ENCODE measurements around the gene EAPP.
"Not testable (repeated sequence)": the region's sequence is repeated elsewhere in the genome, so short reads cannot be mapped to it uniquely, and the experiment has no call there.

The EAPP gene

GRCh38 chr14:34505124-34505491, 34.4 kb downstream of the EAPP start:
- H3K4me1 Mint-ChIP-seq, H3K36me3 Mint-ChIP-seq, H3K27me3 Mint-ChIP-seq, ATAC-seq, H3K4me3 Mint-ChIP-seq, H3K9me3 Mint-ChIP-seq, H3K27ac Mint-ChIP-seq: not testable (repeated sequence)

GRCh38 chr14:34504027-34504426, 35.5 kb downstream of the EAPP start:
- H3K27ac Mint-ChIP-seq, H3K9me3 Mint-ChIP-seq, H3K4me3 Mint-ChIP-seq, H3K4me1 Mint-ChIP-seq, ATAC-seq, H3K27me3 Mint-ChIP-seq, H3K36me3 Mint-ChIP-seq: not testable (repeated sequence)

- no peaks in the 10 kb centered on the region for H3K36me3 Mint-ChIP-seq
- H3K27me3 Mint-ChIP-seq, result no peaks in the 10 kb centered on the region
- ATAC-seq, result no peak
- no peaks in the 10 kb centered on the region for H3K4me1 Mint-ChIP-seq
- no peaks in the 10 kb centered on the region for H3K9me3 Mint-ChIP-seq
- no peak overlapping the region for H3K27ac Mint-ChIP-seq
- H3K4me3 Mint-ChIP-seq, result no peak overlapping the region
These were observed 36.8 kb downstream of the EAPP start for GRCh38 chr14:34502545-34503225.

- no peaks in the 10 kb centered on the region for H3K36me3 Mint-ChIP-seq
- no peak overlapping the region for H3K27ac Mint-ChIP-seq
- no peaks in the 10 kb centered on the region for H3K27me3 Mint-ChIP-seq
- H3K4me1 Mint-ChIP-seq, result no peaks in the 10 kb centered on the region
- H3K4me3 Mint-ChIP-seq, result no peak overlapping the region
- ATAC-seq, result no peak
- no peaks in the 10 kb centered on the region for H3K9me3 Mint-ChIP-seq
These were observed 37.5 kb downstream of the EAPP start for GRCh38 chr14:34502001-34502400.

GRCh38 chr14:34501004-34501580, 38.4 kb downstream of the EAPP start:
- H3K4me3 Mint-ChIP-seq, result no peak overlapping the region
- H3K27ac Mint-ChIP-seq, result no peak overlapping the region
- no peak for ATAC-seq

GRCh38 chr14:34498684-34499412, 40.7 kb downstream of the EAPP start:
- Mint-ChIP-seq H3K9me3 (no peaks in the 10 kb centered on the region), H3K27ac (no peak overlapping the region), H3K4me3 (no peak overlapping the region), H3K27me3 (no peaks in the 10 kb centered on the region), H3K36me3 (no peaks in the 10 kb centered on the region), H3K4me1 (no peaks in the 10 kb centered on the region)
- ATAC-seq, result no peak

More at GRCh38 chr14:34501004-34501580, 38.4 kb downstream of the EAPP start:
- Mint-ChIP-seq H3K9me3 (no peaks in the 10 kb centered on the region), H3K4me1 (no peaks in the 10 kb centered on the region), H3K36me3 (no peaks in the 10 kb centered on the region), H3K27me3 (no peaks in the 10 kb centered on the region)

- Mint-ChIP-seq H3K27me3 (no peaks in the 10 kb centered on the region), H3K4me1 (no peaks in the 10 kb centered on the region), H3K27ac (no peak overlapping the region), H3K36me3 (no peaks in the 10 kb centered on the region), H3K4me3 (no peak overlapping the region), H3K9me3 (no peaks in the 10 kb centered on the region)
- no peak for ATAC-seq
These were observed 42.6 kb downstream of the EAPP start for GRCh38 chr14:34496679-34497513.

GRCh38 chr14:34496007-34496678, 43.4 kb downstream of the EAPP start:
- H3K27ac Mint-ChIP-seq, result no peak overlapping the region
- no peak for ATAC-seq
- H3K4me1 Mint-ChIP-seq, result no peaks in the 10 kb centered on the region
- H3K27me3 Mint-ChIP-seq, result peaks cover 6% of the 10 kb centered on the region
- no peak overlapping the region for H3K4me3 Mint-ChIP-seq
- no peaks in the 10 kb centered on the region for H3K9me3 Mint-ChIP-seq
- H3K36me3 Mint-ChIP-seq, result no peaks in the 10 kb centered on the region

- no peaks in the 10 kb centered on the region for H3K4me1 Mint-ChIP-seq
- H3K36me3 Mint-ChIP-seq, result no peaks in the 10 kb centered on the region
- H3K4me3 Mint-ChIP-seq, result no peak overlapping the region
- no peak overlapping the region for H3K27ac Mint-ChIP-seq
- ATAC-seq, result no peak
- H3K27me3 Mint-ChIP-seq, result peaks cover 10% of the 10 kb centered on the region
- H3K9me3 Mint-ChIP-seq, result no peaks in the 10 kb centered on the region
These were observed 50.2 kb downstream of the EAPP start for GRCh38 chr14:34489324-34489723.

- Mint-ChIP-seq H3K4me1 (no peaks in the 10 kb centered on the region), H3K36me3 (no peaks in the 10 kb centered on the region), H3K27me3 (peaks cover 10% of the 10 kb centered on the region), H3K27ac (no peak overlapping the region), H3K9me3 (no peaks in the 10 kb centered on the region), H3K4me3 (no peak overlapping the region)
- ATAC-seq, result no peak
These were observed 51.0 kb downstream of the EAPP start for GRCh38 chr14:34488528-34488927.

GRCh38 chr14:34484726-34485125, 54.8 kb downstream of the EAPP start:
- H3K4me1 Mint-ChIP-seq, result no peaks in the 10 kb centered on the region
- no peaks in the 10 kb centered on the region for H3K36me3 Mint-ChIP-seq
- ATAC-seq, result no peak
- no peak overlapping the region for H3K27ac Mint-ChIP-seq
- H3K27me3 Mint-ChIP-seq, result no peaks in the 10 kb centered on the region
- no peaks in the 10 kb centered on the region for H3K9me3 Mint-ChIP-seq
- no peak overlapping the region for H3K4me3 Mint-ChIP-seq

GRCh38 chr14:34482463-34482862, 57.0 kb downstream of the EAPP start:
- ATAC-seq, result no peak
- Mint-ChIP-seq H3K27me3 (no peaks in the 10 kb centered on the region), H3K4me1 (no peaks in the 10 kb centered on the region), H3K27ac (no peak overlapping the region), H3K36me3 (no peaks in the 10 kb centered on the region), H3K9me3 (no peaks in the 10 kb centered on the region), H3K4me3 (no peak overlapping the region)

GRCh38 chr14:34479694-34480093, 59.8 kb downstream of the EAPP start:
- H3K4me3 Mint-ChIP-seq, result no peak overlapping the region

GRCh38 chr14:34478261-34478660, 61.2 kb downstream of the EAPP start:
- no peak overlapping the region for H3K27ac Mint-ChIP-seq
- H3K9me3 Mint-ChIP-seq, result no peaks in the 10 kb centered on the region
- no peaks in the 10 kb centered on the region for H3K27me3 Mint-ChIP-seq
- no peaks in the 10 kb centered on the region for H3K36me3 Mint-ChIP-seq
- H3K4me3 Mint-ChIP-seq, result no peak overlapping the region
- ATAC-seq, result no peak
- no peaks in the 10 kb centered on the region for H3K4me1 Mint-ChIP-seq

More at GRCh38 chr14:34479694-34480093, 59.8 kb downstream of the EAPP start:
- H3K4me1 Mint-ChIP-seq, result no peaks in the 10 kb centered on the region
- H3K27ac Mint-ChIP-seq, result no peak overlapping the region
- no peaks in the 10 kb centered on the region for H3K9me3 Mint-ChIP-seq
- no peaks in the 10 kb centered on the region for H3K36me3 Mint-ChIP-seq
- H3K27me3 Mint-ChIP-seq, result no peaks in the 10 kb centered on the region
- ATAC-seq, result no peak

GRCh38 chr14:34476036-34476435, 63.5 kb downstream of the EAPP start:
- H3K36me3 Mint-ChIP-seq, H3K4me3 Mint-ChIP-seq, ATAC-seq, H3K27ac Mint-ChIP-seq, H3K4me1 Mint-ChIP-seq, H3K27me3 Mint-ChIP-seq, H3K9me3 Mint-ChIP-seq: not testable (repeated sequence)
